Measurements from ENCODE around the gene KLK7.
"Not testable (repeated sequence)": the region's sequence is repeated elsewhere in the genome, so short reads cannot be mapped to it uniquely, and the experiment has no call there.

KLK7 gene

GRCh38 chr19:50978772-50979390 is 4.8 kb downstream of the KLK7 start:
- no peak for DNase-seq (ENCODE audit: low read depth, low spot score)

GRCh38 chr19:50977626-50978025 is 6.1 kb downstream of the KLK7 start:
- no peak for DNase-seq (ENCODE audit: low read depth, low spot score)

GRCh38 chr19:50975766-50976165 is 8.0 kb downstream of the KLK7 start:
- DNase-seq (ENCODE audit: low read depth, low spot score), result no peak

GRCh38 chr19:50974702-50975556 is 8.8 kb downstream of the KLK7 start:
- no peak for DNase-seq (ENCODE audit: low read depth, low spot score)

GRCh38 chr19:50972795-50973376 is 10.8 kb downstream of the KLK7 start:
- DNase-seq (ENCODE audit: low read depth, low spot score), result no peak

- DNase-seq (ENCODE audit: low read depth, low spot score), result not testable (repeated sequence)
Observed at GRCh38 chr19:50969810-50970209, 13.9 kb downstream of the KLK7 start.

- DNase-seq (ENCODE audit: low read depth, low spot score), result no peak
Observed at GRCh38 chr19:50969413-50969760, 14.3 kb downstream of the KLK7 start, which contains the start of gene KLK6. Gene KLK6, minus strand, starts transcription at chr19:50969591. Its CDS starts 1,487 bp downstream, at chr19:50968104.

- no peak for DNase-seq (ENCODE audit: low read depth, low spot score)
Observed at GRCh38 chr19:50968716-50969412, 14.9 kb downstream of the KLK7 start.

- DNase-seq (ENCODE audit: low read depth, low spot score), result no peak
Observed at GRCh38 chr19:50967929-50968715, 15.6 kb downstream of the KLK7 start.

- DNase-seq (ENCODE audit: low read depth, low spot score), result no peak
Observed at GRCh38 chr19:50964266-50964665, 19.5 kb downstream of the KLK7 start.

GRCh38 chr19:50963381-50963780 is 20.3 kb downstream of the KLK7 start:
- DNase-seq (ENCODE audit: low read depth, low spot score), result no peak

- no peak for DNase-seq (ENCODE audit: low read depth, low spot score)
Observed at GRCh38 chr19:50962245-50962644, 21.5 kb downstream of the KLK7 start.

- DNase-seq (ENCODE audit: low read depth, low spot score), result no peak
Observed at GRCh38 chr19:50959731-50960500, 23.8 kb downstream of the KLK7 start.

- no peak for DNase-seq (ENCODE audit: low read depth, low spot score)
Observed at GRCh38 chr19:50957587-50957986, 26.1 kb downstream of the KLK7 start.

GRCh38 chr19:50952910-50953309 is 30.8 kb downstream of the KLK7 start, which contains the start of gene KLK5:
Gene KLK5, minus strand, starts transcription at chr19:50953038. Its CDS starts 381 bp downstream, at chr19:50952657.
- DNase-seq (ENCODE audit: low read depth, low spot score), result no peak

- no peak for DNase-seq (ENCODE audit: low read depth, low spot score)
Observed at GRCh38 chr19:50949861-50950260, 33.9 kb downstream of the KLK7 start.

- no peak for DNase-seq (ENCODE audit: low read depth, low spot score)
Observed at GRCh38 chr19:50947123-50947522, 36.6 kb downstream of the KLK7 start.

GRCh38 chr19:50944795-50945194 is 38.9 kb downstream of the KLK7 start:
- DNase-seq (ENCODE audit: low read depth, low spot score), result no peak

- DNase-seq (ENCODE audit: low read depth, low spot score), result no peak
Observed at GRCh38 chr19:50943074-50943828, 40.5 kb downstream of the KLK7 start.

GRCh38 chr19:50939596-50939995 is 44.1 kb downstream of the KLK7 start:
- DNase-seq (ENCODE audit: low read depth, low spot score), result no peak

All from activated CD4-positive, CD25-positive, alpha-beta regulatory T cell treated with anti-CD3 and anti-CD28 coated beads, Interleukin-2, amount 50 U/mL, for 16 hours (primary cell).